GM19395 (cell line): ENCODE data around the gene TRIM28.
A peak's percentile ranks its signal among the peaks of the same experiment; 100 is the strongest.
"Not testable (repeated sequence)": the region's sequence is repeated elsewhere in the genome, so short reads cannot be mapped to it uniquely, and the experiment has no call there.

Experiments
- ATAC-seq: cut with Tn5 transposase; IDR thresholded peaks from one replicate; pipeline ENCODE4 v1.9.1; 2021; ENCODE audit warnings: mild to moderate bottlenecking, moderate library complexity; ENCODE audit not compliant: unreplicated experiment

Gene TRIM28

GRCh38 chr19:58518256-58519086 lies 25.4 kb upstream of the TRIM28 start:
- ATAC-seq, result no peak

GRCh38 chr19:58519087-58519354 lies 24.8 kb upstream of the TRIM28 start:
- peak; percentile 2 for ATAC-seq

GRCh38 chr19:58519355-58520256 lies 24.3 kb upstream of the TRIM28 start, which contains the start of gene ZBTB45:
TSS of gene ZBTB45 (minus strand) at chr19:58519810. CDS start at chr19:58517673, 2,137 bp downstream.
- peak; percentile 79 for ATAC-seq

GRCh38 chr19:58520257-58520599 lies 23.6 kb upstream of the TRIM28 start:
- no peak for ATAC-seq

- no peak for ATAC-seq
Observed at GRCh38 chr19:58521651-58522050, 22.2 kb upstream of the TRIM28 start.

GRCh38 chr19:58522709-58523108 lies 21.2 kb upstream of the TRIM28 start:
- no peak for ATAC-seq

- ATAC-seq, result no peak
Observed at GRCh38 chr19:58529405-58529804, 14.5 kb upstream of the TRIM28 start.

GRCh38 chr19:58531034-58531840 lies 12.6 kb upstream of the TRIM28 start:
- ATAC-seq, result no peak

GRCh38 chr19:58535857-58536256 lies 8.0 kb upstream of the TRIM28 start:
- ATAC-seq, result no peak

GRCh38 chr19:58536852-58537798 lies 6.7 kb upstream of the TRIM28 start:
- ATAC-seq, result no peak

- no peak for ATAC-seq
Observed at GRCh38 chr19:58538257-58539168, 5.4 kb upstream of the TRIM28 start.

GRCh38 chr19:58539169-58539559 lies 4.7 kb upstream of the TRIM28 start:
- not testable (repeated sequence) for ATAC-seq

- not testable (repeated sequence) for ATAC-seq
Observed at GRCh38 chr19:58542641-58543372, 1.1 kb upstream of the TRIM28 start.

GRCh38 chr19:58544591-58545285 lies 874 bp downstream of the TRIM28 start:
- ATAC-seq, result peak; percentile 46

- ATAC-seq, result no peak
Observed at GRCh38 chr19:58545286-58546018, 1.6 kb downstream of the TRIM28 start.

- no peak for ATAC-seq
Observed at GRCh38 chr19:58546019-58546530, 2.2 kb downstream of the TRIM28 start.
